CD4-positive, alpha-beta T cell treated with Interleukin-2 at 100 ng/mL for 4 hours (primary cell): Measurements from ENCODE around the gene CAPN9.
"Not testable (repeated sequence)": the region's sequence is repeated elsewhere in the genome, so short reads cannot be mapped to it uniquely, and the experiment has no call there.

Experiments
- DNase-seq: peaks from one replicate; pipeline ENCODE4 v3.0.0-alpha.2; 2020; ENCODE audit warnings: low spot score

CAPN9 gene

GRCh38 chr1:230709619-230710542 is 37.3 kb upstream of the CAPN9 start:
- no peak for DNase-seq

- DNase-seq = no peak
Measured at GRCh38 chr1:230710543-230710904, 36.7 kb upstream of the CAPN9 start.

GRCh38 chr1:230711245-230711644 is 35.9 kb upstream of the CAPN9 start:
- DNase-seq = no peak

- no peak for DNase-seq
Measured at GRCh38 chr1:230712470-230712942, 34.7 kb upstream of the CAPN9 start.

GRCh38 chr1:230713138-230713537 is 34.0 kb upstream of the CAPN9 start:
- no peak for DNase-seq

GRCh38 chr1:230713547-230713914 is 33.7 kb upstream of the CAPN9 start:
- no peak for DNase-seq

- no peak for DNase-seq
Measured at GRCh38 chr1:230713915-230714764, 33.0 kb upstream of the CAPN9 start, which contains the start of gene AGT. AGT (minus strand) TSS chr1:230714122; CDS start chr1:230710823, 3,299 bp downstream.

- no peak for DNase-seq
Measured at GRCh38 chr1:230715510-230715909, 31.7 kb upstream of the CAPN9 start.

- DNase-seq = not testable (repeated sequence)
Measured at GRCh38 chr1:230716453-230716852, 30.7 kb upstream of the CAPN9 start.

- no peak for DNase-seq
Measured at GRCh38 chr1:230717251-230717650, 29.9 kb upstream of the CAPN9 start.

- DNase-seq = not testable (repeated sequence)
Measured at GRCh38 chr1:230721849-230722522, 25.2 kb upstream of the CAPN9 start.

- DNase-seq = no peak
Measured at GRCh38 chr1:230725256-230726012, 21.8 kb upstream of the CAPN9 start.

- no peak for DNase-seq
Measured at GRCh38 chr1:230728710-230729392, 18.3 kb upstream of the CAPN9 start.

- no peak for DNase-seq
Measured at GRCh38 chr1:230730977-230731376, 16.2 kb upstream of the CAPN9 start.

GRCh38 chr1:230735447-230735846 is 11.7 kb upstream of the CAPN9 start:
- DNase-seq = no peak

GRCh38 chr1:230737622-230738262 is 9.4 kb upstream of the CAPN9 start:
- no peak for DNase-seq

- DNase-seq = no peak
Measured at GRCh38 chr1:230739564-230740290, 7.5 kb upstream of the CAPN9 start.

GRCh38 chr1:230743899-230744298 is 3.3 kb upstream of the CAPN9 start:
- DNase-seq = no peak

- no peak for DNase-seq
Measured at GRCh38 chr1:230744382-230744781, 2.8 kb upstream of the CAPN9 start.

- no peak for DNase-seq
Measured at GRCh38 chr1:230745071-230745470, 2.1 kb upstream of the CAPN9 start.
